ENCODE measurements around the gene ZNF266.

ZNF266 gene

GRCh38 chr19:9413240-9413954, 22.0 kb downstream of the ZNF266 start:
- no peak for TF ChIP-seq SIN3A (IDR thresholded peaks at IDR 0.05; ENCODE audit: borderline replicate concordance, insufficient read depth, low read length)
- TF ChIP-seq, protein P1, sequence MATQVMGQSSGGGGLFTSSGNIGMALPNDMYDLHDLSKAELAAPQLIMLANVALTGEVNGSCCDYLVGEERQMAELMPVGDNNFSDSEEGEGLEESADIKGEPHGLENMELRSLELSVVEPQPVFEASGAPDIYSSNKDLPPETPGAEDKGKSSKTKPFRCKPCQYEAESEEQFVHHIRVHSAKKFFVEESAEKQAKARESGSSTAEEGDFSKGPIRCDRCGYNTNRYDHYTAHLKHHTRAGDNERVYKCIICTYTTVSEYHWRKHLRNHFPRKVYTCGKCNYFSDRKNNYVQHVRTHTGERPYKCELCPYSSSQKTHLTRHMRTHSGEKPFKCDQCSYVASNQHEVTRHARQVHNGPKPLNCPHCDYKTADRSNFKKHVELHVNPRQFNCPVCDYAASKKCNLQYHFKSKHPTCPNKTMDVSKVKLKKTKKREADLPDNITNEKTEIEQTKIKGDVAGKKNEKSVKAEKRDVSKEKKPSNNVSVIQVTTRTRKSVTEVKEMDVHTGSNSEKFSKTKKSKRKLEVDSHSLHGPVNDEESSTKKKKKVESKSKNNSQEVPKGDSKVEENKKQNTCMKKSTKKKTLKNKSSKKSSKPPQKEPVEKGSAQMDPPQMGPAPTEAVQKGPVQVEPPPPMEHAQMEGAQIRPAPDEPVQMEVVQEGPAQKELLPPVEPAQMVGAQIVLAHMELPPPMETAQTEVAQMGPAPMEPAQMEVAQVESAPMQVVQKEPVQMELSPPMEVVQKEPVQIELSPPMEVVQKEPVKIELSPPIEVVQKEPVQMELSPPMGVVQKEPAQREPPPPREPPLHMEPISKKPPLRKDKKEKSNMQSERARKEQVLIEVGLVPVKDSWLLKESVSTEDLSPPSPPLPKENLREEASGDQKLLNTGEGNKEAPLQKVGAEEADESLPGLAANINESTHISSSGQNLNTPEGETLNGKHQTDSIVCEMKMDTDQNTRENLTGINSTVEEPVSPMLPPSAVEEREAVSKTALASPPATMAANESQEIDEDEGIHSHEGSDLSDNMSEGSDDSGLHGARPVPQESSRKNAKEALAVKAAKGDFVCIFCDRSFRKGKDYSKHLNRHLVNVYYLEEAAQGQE (IDR thresholded peaks at IDR 0.05; ENCODE audit: insufficient read depth in 1 of 2, low read depth in 2 of 2, low read length in 2 of 2) = no peak

DNA sequence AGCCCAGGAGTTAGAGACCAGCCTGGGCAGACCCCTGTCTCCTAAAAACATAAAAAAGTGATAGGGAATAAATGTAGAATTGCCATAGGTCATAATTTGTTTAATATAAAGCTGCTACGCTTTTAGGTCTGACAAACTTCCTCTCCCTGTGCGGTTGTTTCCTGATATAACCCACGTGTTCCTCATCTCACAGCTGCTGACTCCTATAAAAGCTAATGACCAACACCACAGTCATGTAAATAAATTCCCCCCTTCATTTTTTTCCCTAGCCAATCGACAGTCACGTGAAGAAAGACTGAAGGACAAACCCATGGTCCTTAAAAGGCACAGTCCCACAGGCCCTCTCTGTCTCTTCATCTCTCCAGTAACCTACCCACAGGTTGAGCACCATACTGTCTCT, 27.5 kb downstream of the ZNF266 start:
- no peak for TF ChIP-seq FOXP2 (optimal IDR thresholded peaks at IDR 0.05; ENCODE audit: borderline replicate concordance, extremely low read depth, extremely low read length, insufficient read depth)
- no peak for TF ChIP-seq TAF1 (IDR thresholded peaks at IDR 0.05; ENCODE audit: borderline replicate concordance, insufficient read depth, low read length)
- TF ChIP-seq POLR2AphosphoS5 (IDR thresholded peaks at IDR 0.05; ENCODE audit: low read depth, low read length) = no peak
- TF ChIP-seq SIN3A (IDR thresholded peaks at IDR 0.05; ENCODE audit: borderline replicate concordance, insufficient read depth, low read length) = no peak
- TF ChIP-seq, protein P1 (IDR thresholded peaks at IDR 0.05; ENCODE audit: insufficient read depth in 1 of 2, low read depth in 2 of 2, low read length in 2 of 2) = no peak

GRCh38 chr19:9406798-9407352, 28.5 kb downstream of the ZNF266 start:
- TF ChIP-seq FOXP2 (optimal IDR thresholded peaks at IDR 0.05; ENCODE audit: borderline replicate concordance, extremely low read depth, extremely low read length, insufficient read depth) (peak; percentile 56), POLR2AphosphoS5 (IDR thresholded peaks at IDR 0.05; ENCODE audit: low read depth, low read length) (peak; percentile 61)
- TF ChIP-seq, protein P1 (IDR thresholded peaks at IDR 0.05; ENCODE audit: insufficient read depth in 1 of 2, low read depth in 2 of 2, low read length in 2 of 2) = no peak

DNA sequence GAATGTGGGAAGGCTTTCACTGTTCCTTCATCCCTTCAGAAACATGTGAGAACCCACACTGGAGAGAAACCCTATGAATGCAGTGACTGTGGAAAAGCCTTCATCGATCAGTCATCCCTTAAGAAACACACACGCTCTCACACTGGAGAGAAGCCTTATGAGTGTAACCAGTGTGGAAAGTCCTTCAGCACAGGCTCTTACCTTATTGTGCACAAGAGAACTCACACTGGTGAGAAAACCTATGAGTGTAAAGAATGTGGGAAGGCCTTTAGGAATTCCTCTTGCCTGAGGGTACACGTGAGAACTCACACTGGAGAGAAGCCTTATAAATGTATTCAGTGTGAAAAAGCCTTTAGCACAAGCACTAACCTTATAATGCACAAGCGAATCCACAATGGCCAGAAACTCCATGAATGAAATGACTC, 54.0 kb downstream of the ZNF266 start:
- no peak for TF ChIP-seq TAF1 (IDR thresholded peaks at IDR 0.05; ENCODE audit: borderline replicate concordance, insufficient read depth, low read length)
- TF ChIP-seq, protein P1 (IDR thresholded peaks at IDR 0.05; ENCODE audit: insufficient read depth in 1 of 2, low read depth in 2 of 2, low read length in 2 of 2) = no peak
- no peak for TF ChIP-seq SIN3A (IDR thresholded peaks at IDR 0.05; ENCODE audit: borderline replicate concordance, insufficient read depth, low read length)
- TF ChIP-seq FOXP2 (optimal IDR thresholded peaks at IDR 0.05; ENCODE audit: borderline replicate concordance, extremely low read depth, extremely low read length, insufficient read depth) = no peak
- no peak for TF ChIP-seq POLR2AphosphoS5 (IDR thresholded peaks at IDR 0.05; ENCODE audit: low read depth, low read length)
